NOMO-1 treated with dmso at 0.1 percent for 144 hours (cell line): Measurements from ENCODE around the gene POC5.
"Not testable (repeated sequence)": the region's sequence is repeated elsewhere in the genome, so short reads cannot be mapped to it uniquely, and the experiment has no call there.

ENCODE experiments used
- DNase-seq: peaks from one replicate; lab custom pipeline; 2025; ENCODE audit not compliant: unreplicated experiment; lab: John Stamatoyannopoulos, UW

POC5 gene

DNA sequence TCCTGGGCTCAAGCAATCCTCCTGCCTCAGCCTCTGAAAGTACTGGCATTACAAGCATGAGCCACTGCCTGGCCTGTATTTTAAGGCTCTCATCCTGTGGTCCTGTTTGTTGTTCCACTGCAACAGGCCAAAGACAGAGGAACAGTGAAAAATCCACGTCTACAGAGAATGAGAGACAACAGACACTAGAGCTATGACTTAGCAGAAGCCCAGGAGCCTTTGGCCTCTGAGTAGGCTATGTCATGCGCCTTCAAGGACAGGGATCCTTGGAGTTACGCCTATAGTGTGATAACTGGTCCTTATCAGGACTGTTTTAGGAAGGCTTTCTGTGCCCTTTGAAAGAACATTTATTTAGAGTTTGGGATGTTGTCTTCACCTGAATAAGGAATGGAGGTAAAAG, 10.5 kb downstream of the POC5 start:
- no peak for DNase-seq

DNA sequence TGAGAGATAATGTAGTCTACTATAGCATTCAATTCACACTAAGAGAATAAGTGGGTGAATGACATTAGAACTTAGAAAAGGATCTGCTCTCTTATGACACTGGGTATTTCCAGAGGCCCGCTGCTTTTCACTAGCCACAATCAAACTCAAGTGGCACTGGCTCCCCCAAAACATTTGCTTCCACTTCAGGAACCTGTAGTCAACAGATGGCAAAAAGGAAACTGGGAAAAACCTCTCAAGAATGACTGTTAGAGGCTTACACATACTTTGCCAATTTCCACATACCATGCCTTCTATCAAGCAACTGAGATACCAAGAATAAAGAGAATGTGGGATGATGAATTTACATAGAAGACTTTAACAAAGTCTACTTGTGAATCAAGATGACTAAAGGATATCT, 11.2 kb downstream of the POC5 start:
- DNase-seq = no peak

DNA sequence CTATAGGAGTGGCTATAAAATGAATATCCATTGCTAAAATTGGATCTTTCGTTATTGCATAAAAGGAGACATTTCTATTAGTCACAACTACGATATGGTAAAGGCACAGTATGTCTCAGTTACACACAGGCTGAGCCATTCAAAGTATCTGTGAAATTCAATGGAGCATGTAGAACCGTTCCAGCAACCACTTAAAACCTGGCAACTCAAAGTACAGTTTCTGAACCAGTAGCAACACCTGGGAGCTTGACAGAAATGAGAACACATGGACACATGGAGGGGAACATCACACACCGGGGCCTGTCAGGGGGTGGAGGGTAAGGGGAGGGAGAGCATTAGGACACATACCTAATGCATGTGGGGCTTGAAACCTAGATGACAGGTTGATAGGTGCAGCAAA, 15.4 kb downstream of the POC5 start:
- DNase-seq = no peak

DNA sequence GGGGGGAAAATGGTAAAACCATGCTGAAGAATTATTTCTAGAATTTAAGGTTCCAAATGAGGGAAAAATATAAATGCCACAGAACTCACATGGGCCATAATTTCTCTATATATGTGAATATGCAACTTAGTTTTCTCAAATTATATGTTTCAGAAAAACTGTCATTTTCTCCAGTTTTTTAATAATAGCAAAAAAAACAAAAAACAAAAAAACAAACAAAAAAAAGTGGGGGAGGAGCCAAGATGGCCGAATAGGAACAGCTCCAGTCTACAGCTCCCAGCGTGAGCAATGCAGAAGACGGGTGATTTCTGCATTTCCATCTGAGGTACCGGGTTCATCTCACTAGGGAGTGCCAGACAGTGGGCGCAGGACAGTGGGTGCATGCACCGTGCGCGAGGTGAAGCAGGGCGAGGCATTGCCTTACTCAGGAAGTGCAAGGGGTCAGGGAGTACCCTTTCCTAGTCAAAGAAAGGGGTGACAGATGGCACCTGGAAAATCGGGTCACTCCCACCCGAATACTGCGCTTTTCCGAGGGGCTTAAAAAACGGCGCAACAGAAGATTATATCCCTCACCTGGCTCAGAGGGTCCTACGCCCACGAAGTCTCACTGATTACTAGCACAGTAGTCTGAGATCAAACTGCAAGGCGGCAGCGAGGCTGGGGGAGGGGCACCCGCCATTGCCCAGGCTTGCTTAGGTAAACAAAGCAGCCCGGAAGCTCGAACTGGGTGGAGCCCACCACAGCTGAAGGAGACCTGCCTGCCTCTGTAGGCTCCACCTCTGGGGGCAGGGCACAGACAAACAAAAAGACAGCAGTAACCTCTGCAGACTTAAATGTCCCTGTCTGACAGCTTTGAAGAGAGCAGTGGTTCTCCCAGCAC, 21.5 kb downstream of the POC5 start:
- DNase-seq = not testable (repeated sequence)

DNA sequence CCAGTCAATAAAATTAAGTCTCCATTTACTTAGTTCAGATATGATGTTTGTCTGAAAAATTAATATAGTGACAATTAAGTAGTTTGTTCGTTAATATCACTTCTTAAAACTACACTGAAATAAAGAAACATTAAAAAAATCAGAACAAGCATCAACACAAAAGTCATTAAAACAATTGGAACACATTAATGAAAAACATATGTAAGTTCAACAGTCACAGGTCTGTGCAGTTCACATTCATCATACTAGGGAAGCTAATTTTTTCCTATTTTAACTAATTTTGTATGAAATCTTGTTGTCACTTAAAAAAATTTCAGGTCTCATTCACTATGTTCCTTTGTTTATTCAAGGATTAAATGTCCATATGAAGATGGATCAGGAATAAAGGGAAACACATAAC, 22.5 kb downstream of the POC5 start:
- DNase-seq = no peak

DNA sequence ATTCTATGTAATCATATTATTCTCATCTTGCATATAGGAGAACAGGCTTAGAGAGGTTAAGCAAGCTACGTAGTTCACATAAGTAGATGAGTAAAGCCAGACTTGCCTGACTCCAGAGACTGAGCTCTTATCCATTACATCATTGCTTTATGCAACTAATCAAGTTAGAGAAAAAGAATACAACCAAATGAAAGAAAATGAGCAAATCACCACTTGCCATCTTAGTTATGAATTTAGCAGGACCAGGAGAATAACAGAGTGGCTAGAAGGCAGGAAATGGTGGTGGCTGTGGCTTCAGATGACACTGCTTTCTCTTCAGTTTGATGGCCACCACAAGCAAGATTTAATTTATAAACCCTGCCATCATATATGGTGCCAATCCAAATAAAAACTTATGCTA, 26.6 kb downstream of the POC5 start:
- no peak for DNase-seq

DNA sequence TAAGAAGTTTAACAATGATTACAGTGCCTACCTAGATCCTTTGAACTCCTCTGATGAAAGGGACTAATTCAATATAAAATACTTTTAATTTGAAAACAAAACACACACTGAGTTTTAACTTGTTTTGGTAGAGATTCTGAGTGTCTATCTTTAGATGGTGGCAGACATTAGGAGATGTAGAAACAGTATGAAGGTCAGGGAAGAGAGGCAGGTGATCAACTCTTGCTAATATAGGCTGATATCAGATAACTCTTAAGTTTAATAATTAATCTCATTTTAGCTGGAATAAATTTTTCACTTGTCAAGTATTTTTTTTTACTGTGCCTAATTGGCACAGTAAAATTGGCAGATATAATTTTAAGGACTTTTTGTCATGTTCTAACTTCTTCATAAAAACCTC, 30.8 kb downstream of the POC5 start:
- no peak for DNase-seq

DNA sequence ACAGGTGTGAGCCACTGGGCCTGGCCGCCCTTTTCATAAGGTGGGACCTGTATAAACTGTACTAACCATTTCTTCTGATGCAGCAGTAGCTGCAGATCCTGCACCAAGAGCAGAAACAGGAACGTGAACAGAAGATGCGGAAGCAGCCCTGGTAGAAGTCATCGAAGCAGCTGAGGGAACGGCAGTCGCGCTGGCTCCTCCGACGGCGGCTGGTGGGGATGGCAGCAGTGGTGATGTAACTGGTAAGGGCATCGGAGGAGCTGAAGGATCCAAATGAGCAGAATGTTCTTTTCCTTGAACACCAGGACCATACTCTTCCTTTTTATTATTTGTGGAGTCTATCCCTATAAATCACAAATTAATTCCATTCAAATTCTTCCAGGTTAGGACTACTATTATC, 32.1 kb downstream of the POC5 start:
- DNase-seq = no peak

DNA sequence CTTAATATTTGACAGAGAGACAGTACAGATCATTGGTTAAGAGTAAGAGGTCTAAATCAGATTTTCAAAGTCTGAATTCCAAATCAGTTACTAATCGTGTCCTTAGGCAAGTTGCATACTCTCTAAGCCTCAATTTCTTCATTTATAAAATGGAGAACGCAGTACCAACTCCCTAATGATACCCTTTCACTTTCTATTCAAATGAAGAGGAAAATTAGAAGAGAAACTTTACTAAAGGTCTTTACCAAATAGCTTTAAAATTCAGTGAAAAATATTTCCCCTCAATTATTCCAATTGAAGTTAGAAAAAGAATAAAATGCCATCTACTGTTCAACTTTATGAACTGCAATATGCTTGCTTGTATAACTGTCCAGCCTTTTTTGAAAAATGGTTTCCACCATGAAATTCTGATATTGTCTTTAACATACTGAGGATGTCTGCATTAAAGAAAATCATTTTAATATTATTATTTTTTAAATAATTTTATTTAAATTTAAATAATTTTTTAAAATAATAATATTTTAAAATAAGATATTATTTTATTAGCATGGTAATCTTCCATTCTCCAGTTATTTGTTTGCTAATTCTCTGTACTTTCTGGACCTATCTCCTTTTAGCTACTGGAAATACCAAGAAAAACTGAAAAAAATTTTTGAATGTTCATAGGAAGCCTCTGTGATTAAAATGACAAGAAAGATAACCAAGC, 36.0 kb downstream of the POC5 start:
- DNase-seq = no peak

DNA sequence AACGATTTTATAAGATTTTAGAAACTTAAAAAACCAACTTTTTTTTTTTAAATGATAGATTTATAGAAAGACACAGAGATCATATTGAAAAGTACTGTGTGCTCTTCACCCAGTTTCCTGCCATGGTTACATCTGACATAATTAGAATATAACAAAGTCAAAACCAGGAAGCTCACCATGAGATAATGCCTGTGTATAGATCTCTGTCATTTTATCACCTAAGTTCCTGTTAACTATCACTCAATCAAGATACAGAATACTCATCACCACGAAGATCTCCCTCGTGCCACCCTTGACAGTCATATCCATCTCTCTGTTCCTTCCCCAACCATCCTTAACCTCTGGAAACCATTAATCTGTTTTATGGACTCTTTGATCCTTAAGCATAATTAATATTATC, 39.1 kb downstream of the POC5 start:
- DNase-seq = no peak

DNA sequence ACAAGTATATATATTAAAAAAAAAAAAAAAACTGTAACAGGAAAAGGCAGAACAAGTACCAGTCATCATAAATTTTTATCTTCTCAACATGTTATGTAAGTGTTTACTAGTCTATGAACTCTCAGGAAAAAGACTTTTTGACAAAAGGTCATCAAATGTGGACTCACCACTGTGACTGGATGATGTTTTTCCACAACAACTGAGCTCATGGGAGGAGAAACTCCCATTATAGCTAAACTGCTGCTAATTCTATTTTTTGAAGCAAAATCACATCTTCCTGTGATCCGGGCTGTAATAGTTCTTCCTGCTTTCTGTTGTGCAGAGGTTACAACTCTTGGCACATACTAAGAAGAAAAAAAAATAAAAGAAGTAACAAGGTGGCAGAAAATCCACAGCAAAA, 39.6 kb downstream of the POC5 start:
- DNase-seq = no peak

DNA sequence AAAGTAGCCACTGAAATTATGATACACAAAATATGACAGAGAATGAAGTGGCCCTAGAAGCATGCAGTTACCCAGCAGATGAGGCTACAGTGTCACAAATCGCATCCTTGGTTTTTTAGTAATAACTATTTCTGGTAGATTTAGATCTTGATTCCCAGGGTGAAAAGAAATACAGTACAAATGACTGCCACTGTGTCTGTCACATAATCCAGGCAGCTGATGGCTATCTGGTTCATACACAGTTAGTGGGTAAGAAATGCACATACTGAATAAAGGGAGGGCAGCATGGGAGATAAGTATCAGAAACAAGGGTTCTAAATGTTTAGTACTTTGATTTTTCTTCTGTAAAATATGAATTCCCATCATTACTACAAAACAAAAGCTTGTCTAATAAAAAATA, 41.5 kb downstream of the POC5 start:
- no peak for DNase-seq

DNA sequence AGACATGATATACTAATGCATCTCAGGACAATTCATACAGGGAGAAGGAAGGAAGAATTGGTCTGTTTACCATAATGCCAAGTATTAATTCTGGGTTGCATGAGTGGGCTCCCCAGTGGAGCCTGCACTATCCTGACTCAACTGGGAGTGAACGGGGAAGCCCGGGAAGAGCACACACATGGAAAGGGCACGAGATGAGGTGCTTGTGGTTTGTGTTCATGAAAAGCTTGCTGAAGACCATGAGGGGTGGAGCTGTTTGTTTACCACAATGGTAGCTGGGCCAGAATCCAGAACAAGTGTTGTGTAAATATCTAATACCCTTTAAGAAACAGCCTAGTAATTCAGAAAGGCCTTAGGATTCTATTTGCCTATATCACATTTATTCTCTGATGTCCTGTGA, 44.6 kb downstream of the POC5 start:
- DNase-seq = no peak

DNA sequence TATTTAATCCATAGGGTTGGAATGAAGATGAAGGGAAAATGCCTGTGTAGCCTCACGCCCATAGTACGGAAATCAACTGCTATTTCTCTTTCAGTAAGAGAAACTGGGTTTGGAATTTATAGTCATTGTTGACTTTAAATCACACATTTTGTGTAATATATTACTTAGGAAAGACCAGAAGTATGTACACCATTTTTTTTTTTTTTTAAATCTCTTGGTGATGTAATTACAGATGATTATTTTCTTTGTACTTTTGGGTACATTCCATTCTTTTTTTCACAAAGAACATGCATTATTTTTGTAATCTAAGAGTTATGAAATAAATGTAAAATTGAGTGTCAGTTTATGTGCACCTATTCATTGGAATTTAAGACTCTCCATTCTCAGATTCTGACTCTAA, 45.7 kb downstream of the POC5 start:
- DNase-seq = no peak

DNA sequence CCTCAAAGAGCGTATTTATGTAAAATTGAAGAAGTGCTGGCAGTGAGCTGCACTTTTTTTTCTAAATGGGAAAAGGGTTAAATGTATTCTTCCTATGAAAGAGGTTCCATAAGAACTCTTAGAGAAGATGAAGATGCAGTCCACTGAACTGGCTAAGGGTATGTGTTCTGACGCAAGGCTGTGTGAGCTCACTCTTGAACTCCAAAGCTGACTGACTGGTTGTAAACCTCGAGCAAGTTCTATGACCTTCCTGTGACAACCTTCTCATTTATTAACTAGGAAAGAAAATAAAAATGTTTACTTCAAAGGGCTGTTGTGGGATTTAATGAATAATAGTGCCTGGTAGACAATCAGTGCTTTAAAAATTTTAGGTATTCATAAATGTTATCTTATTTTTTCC, 46.7 kb downstream of the POC5 start:
- DNase-seq = no peak

DNA sequence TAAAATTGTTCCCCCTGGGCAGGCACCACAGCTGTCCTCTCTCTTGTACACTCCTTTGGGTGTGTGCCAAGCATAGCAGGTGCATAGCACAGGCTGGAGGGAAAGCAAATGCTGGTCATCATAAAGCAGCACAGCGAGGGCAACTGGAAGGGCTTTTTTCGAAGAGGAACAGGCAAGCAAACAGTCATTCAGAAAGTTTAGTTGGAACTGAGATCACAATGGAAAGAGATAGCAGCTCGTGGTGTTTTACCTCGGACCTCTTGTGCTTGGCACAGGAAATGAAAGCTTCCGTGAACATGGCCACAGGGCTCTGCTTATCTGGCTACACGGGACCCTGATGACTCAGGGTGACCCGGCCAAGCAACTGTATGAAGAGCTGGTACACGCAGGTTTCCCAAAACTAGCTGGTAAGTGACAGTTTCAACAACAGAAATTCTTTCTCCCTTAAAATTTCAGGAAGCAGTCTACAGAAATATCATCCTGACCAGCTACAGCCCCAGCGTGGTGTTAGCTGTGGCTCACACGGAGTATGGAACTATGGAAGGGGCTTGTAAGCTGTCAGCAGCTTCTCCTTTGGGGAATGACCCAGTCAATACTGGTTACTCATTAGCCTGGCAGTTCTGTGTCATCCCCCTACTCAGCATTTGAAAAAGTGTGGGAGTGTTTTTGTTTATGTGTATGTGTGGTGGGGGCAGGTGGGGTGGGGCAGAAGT, 48.1 kb downstream of the POC5 start:
- DNase-seq = no peak

DNA sequence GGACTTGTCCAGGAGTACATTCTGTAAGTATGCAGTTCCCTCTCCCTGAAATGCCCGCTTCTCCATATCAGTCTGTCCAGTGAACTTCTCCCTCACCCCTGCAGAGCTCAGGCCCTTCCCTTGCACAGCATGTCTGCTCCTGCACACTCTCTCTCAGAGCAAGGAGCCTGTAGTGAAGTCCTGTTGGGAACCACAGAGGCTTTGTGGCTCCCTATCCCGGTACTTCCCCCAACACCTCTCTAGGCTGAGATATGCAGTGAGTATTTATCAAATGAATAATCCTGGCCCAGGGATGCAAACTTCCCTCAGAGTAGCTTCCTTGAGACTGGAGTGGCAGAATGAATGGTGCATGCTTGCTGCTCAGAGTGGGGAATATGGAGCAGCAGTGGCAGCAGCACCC, 48.8 kb downstream of the POC5 start:
- no peak for DNase-seq

DNA sequence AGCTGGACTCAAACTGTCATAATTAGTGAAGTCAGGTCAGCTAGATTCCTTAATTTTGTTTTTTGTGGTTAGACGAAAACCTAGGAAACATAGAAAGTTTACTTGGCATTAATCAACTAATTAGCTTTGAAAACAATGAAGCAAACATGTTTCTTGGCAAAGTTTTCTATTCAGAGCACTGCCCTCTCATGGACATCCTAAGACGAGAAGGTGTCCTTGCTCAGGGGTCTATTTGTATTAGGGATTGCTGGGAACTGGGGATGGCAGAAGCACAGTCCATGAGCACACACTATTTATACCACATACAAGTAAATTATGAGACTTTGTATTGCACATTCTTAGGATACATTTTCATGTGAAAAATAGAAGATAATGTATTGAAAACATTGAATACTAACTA, 49.7 kb downstream of the POC5 start:
- DNase-seq = no peak

DNA sequence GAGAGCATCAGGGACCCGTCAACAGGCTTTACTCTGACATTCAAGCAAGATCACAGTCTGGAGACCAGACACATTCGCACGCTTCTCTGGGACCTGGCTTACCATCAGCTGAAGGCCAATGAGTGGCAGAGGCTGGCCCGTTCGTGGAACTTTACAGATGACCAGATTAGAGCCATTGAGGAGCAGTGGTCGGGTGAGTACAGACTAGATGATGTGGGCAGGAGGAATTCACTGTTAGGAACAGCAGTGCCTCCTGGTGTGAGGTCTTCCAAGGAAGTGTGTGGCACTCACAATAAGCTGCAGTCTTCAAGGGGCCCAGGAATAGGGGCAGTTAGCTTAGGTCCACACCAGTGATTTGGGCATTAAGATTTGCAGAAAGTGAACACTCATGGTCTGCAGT, 50.4 kb downstream of the POC5 start:
- DNase-seq = no peak

DNA sequence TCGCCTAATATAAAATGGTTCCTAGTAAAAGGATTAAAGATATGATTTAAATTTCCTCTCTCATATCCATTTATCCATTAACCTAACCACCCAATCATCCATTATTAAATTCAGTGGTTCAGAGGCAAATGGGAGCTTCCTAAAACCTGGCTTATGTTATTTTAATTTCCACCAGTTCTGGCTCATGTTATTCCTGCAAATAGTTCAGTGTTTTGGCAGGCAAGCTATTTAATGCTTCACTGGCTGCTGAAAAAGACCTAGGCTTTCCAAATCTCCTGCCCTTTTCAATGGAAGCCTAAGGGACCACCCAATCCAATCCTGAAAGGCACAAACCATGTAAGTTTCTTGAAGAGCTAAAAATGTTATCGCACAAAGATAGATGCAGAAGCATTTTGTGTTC, 52.3 kb downstream of the POC5 start:
- DNase-seq = no peak

DNA sequence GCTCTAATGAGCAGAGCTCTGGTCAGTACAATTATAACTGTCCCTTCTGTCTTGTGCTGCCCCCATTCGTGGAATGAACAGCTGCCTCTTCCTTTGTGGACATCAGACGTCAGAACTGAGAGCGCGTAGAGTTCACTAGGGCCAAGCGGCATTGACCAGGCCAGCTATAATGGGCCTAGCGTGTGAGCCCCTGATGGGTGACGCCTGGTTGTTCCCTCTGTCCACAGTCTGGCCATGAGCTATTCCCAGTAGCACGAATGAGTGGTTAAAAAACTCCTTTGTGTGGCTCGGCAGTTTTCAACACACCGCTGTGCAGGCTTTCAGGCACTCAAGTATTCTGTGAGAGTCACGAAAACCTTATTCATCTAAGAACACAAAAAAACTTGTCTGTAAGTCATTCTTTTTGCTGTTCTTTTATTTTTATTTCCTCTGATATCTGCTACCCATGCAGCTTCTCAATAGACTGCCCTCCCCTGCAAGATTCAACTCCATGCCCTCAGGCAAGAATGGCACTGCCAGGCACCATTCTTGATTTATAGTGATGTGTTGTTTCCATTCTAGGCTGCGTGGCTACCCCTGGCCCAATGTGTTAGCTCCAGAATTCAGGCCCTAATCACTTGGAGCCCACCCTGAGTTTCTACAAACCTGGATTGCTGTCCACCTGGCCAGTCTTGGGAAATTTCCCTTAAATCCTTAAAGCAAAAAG, 53.5 kb downstream of the POC5 start:
- no peak for DNase-seq
